K562 (cell line): ENCODE results near the gene ETFBKMT.

Experiments
- CSDE1 ChIP-seq, 2 experiments: fragments of 450-650 bp; IDR thresholded peaks; 2 replicates each; pipeline ENCODE4 v1.6.1; 2016; ENCODE audit warnings: mild to moderate bottlenecking in 1 of 2
- CTCF ChIP-seq, 3 experiments: IDR thresholded peaks in 2 of 3; conservative IDR thresholded peaks in 1 of 3; 2 replicates each; pipeline ENCODE4 v1.5.1; 2011 to 2012; ENCODE audit warnings: low read length in 3 of 3, mild to moderate bottlenecking in 3 of 3, control low read depth in 2 of 3, improper control_type of control experiment in 1 of 3, inconsistent platforms in 1 of 3, low read depth in 1 of 3, mixed read lengths in 1 of 3, moderate library complexity in 1 of 3; ENCODE audit not compliant: insufficient read depth in 2 of 3

- no peak for TF ChIP-seq CSDE1 (IDR thresholded peaks at IDR 0.05)
- TF ChIP-seq CTCF (IDR thresholded peaks at IDR 0.05 in 2 of 3, conservative IDR thresholded peaks at IDR 0.05 in 1 of 3; ENCODE audit: insufficient read depth in 2 of 3, low read depth in 1 of 3, low read length in 3 of 3), result no peak
Measured at GRCh38 chr12:31710021-31710818, 50.7 kb downstream of the ETFBKMT start.
